Endothelial cell of umbilical vein (primary cell): Measurements from ENCODE around the gene SLC9A3. TPM values are rescaled to one million over a fixed set of nuclear protein-coding genes. Genes with fewer than 3 reads are reported as not detected.

Experiments used
- BruUV-seq: library from RNA; stranded (reverse); fragments of 400-500 nt; replicated peaks from 2 replicates; lab custom pipeline; 2021; lab: Mats Ljungman, UMichigan
- CTCF ChIA-PET: fragments of 300-600, 350-600 bp; sonication (Branson Sonifier 250); formaldehyde crosslinking; loops from one replicate; lab custom pipeline; 2021; ENCODE audit warnings: antibody characterized with exemption, inconsistent platforms; lab: Charles Lee
- POLR2A ChIA-PET: fragments of 300-600, 350-600 bp; sonication (Branson Sonifier 250); formaldehyde crosslinking; loops from one replicate; lab custom pipeline; 2021; ENCODE audit warnings: antibody characterized with exemption, inconsistent platforms; lab: Charles Lee
- DNase-seq: peaks from one replicate; pipeline ENCODE4 v3.0.0-alpha.2; 2011; ENCODE audit warnings: low read depth, low spot score
- FAIRE-seq: peaks from 2 replicates; lab custom pipeline; 2011; peaks lifted over from hg19 to GRCh38; lab: Jason Lieb, UNC
- H2AFZ ChIP-seq: 2 replicates; pipeline ENCODE4 v1.6.0; 2012; ENCODE audit warnings: low read depth, low read length, control low read depth, inconsistent platforms
- H3K27ac ChIP-seq: 2 replicates; pipeline ENCODE4 v1.5.1; 2011; ENCODE audit warnings: low read depth, mild to moderate bottlenecking, control low read depth, low read length, moderate library complexity; ENCODE audit not compliant: insufficient read depth
- H3K27me3 ChIP-seq, 2 experiments: 2 replicates each; pipeline versions ENCODE4 v1.6.0 to v1.6.1; 2011; ENCODE audit warnings: low read length in 2 of 2, mixed read lengths in 1 of 2; ENCODE audit not compliant: control insufficient read depth in 2 of 2, insufficient read depth in 2 of 2
- H3K36me3 ChIP-seq, 2 experiments: 2 replicates in 1 of 2; 3 replicates in 1 of 2; pipeline ENCODE4 v1.5.1; 2011; ENCODE audit warnings: low read length in 2 of 2, mild to moderate bottlenecking in 1 of 2, moderate library complexity in 1 of 2; ENCODE audit not compliant: control insufficient read depth in 2 of 2, insufficient read depth in 2 of 2; ENCODE audit errors: extremely low read depth in 1 of 2
- H3K4me1 ChIP-seq: 3 replicates; pipeline ENCODE4 v1.5.1; 2011; ENCODE audit warnings: mild to moderate bottlenecking, low read length; ENCODE audit not compliant: control insufficient read depth, insufficient read depth; ENCODE audit errors: extremely low read depth
- H3K4me2 ChIP-seq: 2 replicates; pipeline ENCODE4 v1.6.1; 2011; ENCODE audit warnings: low read length, control low read depth, mixed read lengths; ENCODE audit not compliant: insufficient read depth
- H3K4me3 ChIP-seq, 3 experiments: fragments of 200-600 bp in 1 of 3; sonication (generic), shearing (Covaris generic) in 1 of 3; replicated peaks in 1 of 3; 2 replicates each; pipeline ENCODE4 v1.5.1; 2011 to 2016; ENCODE audit warnings: control low read depth in 3 of 3, low read length in 3 of 3, mild to moderate bottlenecking in 2 of 3, inconsistent platforms in 1 of 3, low read depth in 1 of 3, moderate library complexity in 1 of 3; ENCODE audit not compliant: insufficient read depth in 1 of 3
- H3K79me2 ChIP-seq: 2 replicates; pipeline ENCODE4 v1.6.0; 2012; ENCODE audit warnings: low read length, inconsistent platforms; ENCODE audit not compliant: control insufficient read depth, insufficient read depth
- H3K9ac ChIP-seq: replicated peaks from 2 replicates; pipeline ENCODE3; 2011; ENCODE audit warnings: low read length, control low read depth; ENCODE audit not compliant: insufficient read depth; ENCODE audit errors: extremely low read depth
- H3K9me1 ChIP-seq: replicated peaks from 3 replicates; pipeline ENCODE4 v1.6.0; 2011; ENCODE audit warnings: mild to moderate bottlenecking, low read length; ENCODE audit not compliant: control insufficient read depth, insufficient read depth; ENCODE audit errors: extremely low read depth
- H3K9me3 ChIP-seq: replicated peaks from 2 replicates; pipeline ENCODE4 v1.5.1; 2012; ENCODE audit warnings: low read length, inconsistent platforms; ENCODE audit not compliant: control insufficient read depth, insufficient read depth
- H4K20me1 ChIP-seq: replicated peaks from 2 replicates; pipeline ENCODE3; 2011; ENCODE audit warnings: mild to moderate bottlenecking, low read length; ENCODE audit not compliant: control insufficient read depth, insufficient read depth; ENCODE audit errors: extremely low read depth
- CTCF ChIP-seq, 2 donors: IDR thresholded peaks; 1 replicate in 1 of 2; 2 replicates in 1 of 2; pipeline ENCODE4 v1.5.1; 2011; ENCODE audit warnings: low read length in 2 of 2, mild to moderate bottlenecking in 2 of 2, moderate library complexity in 2 of 2, control low read depth in 1 of 2, inconsistent platforms in 1 of 2, low read depth in 1 of 2; ENCODE audit not compliant: insufficient read depth in 1 of 2; ENCODE audit errors: extremely low read depth in 1 of 2
- EZH2 ChIP-seq: IDR thresholded peaks from 2 replicates; pipeline ENCODE4 v1.6.1; 2012; ENCODE audit warnings: borderline replicate concordance, low read depth, mild to moderate bottlenecking, moderate library complexity, low read length, inconsistent platforms; ENCODE audit not compliant: severe bottlenecking
- FOS ChIP-seq: IDR thresholded peaks from 2 replicates; pipeline ENCODE4 v1.6.1; 2011; ENCODE audit warnings: mild to moderate bottlenecking, low read length, moderate library complexity, borderline replicate concordance; ENCODE audit not compliant: insufficient read depth
- GATA2 ChIP-seq: IDR thresholded peaks from 2 replicates; pipeline ENCODE4 v1.7.0; 2011; ENCODE audit warnings: low read depth, mild to moderate bottlenecking, moderate library complexity, mixed read lengths, low read length; ENCODE audit not compliant: insufficient read length, insufficient read depth
- JUN ChIP-seq: IDR thresholded peaks from 2 replicates; pipeline ENCODE4 v1.6.1; 2011; ENCODE audit warnings: borderline replicate concordance, low read depth; ENCODE audit not compliant: insufficient read length, insufficient read depth
- POLR2AphosphoS5 ChIP-seq: IDR thresholded peaks from 2 replicates; pipeline ENCODE4 v1.6.1; 2012; ENCODE audit warnings: low read depth, mild to moderate bottlenecking, control low read depth, low read length, moderate library complexity; ENCODE audit not compliant: insufficient read depth
- dilution Hi-C: fragments of 300-500 bp; cut with MboI; formaldehyde crosslinking; loops from one replicate; pipeline ENCODE4 v1.15.0; 2019; ENCODE audit warnings: low sequenced_read_pairs; ENCODE audit not compliant: extremely low pct_ligation_motif_present
- intact Hi-C: fragments of 100-400 bp; cut with micrococcal nuclease; formaldehyde crosslinking; loops from one replicate; pipeline ENCODE4 v1.10.0; 2022
- polyA plus RNA-seq, 4 experiments: library from polyadenylated mRNA; depleted of rRNA in 3 of 4; stranded (reverse) in 3 of 4; unstranded in 1 of 4; fragments of >200 nt; gene quantifications; 2 replicates each; pipeline versions ENCODE4 v1.2.1 to v1.2.3, GENCODE V29; 2011 to 2012; ENCODE audit warnings: missing spikeins in 1 of 4
- total RNA-seq: library from RNA; stranded (reverse); gene quantifications from 2 replicates; pipeline ENCODE4 v1.2.3, GENCODE V29; 2021

Gene SLC9A3
- total and polyA plus RNA-seq, 2 donors (not counting 3 experiments of a cell fraction or from before 2014, with no cell fraction given), result 0.79 to 0.82 TPM

- H3K79me2 ChIP-seq, result no peaks in the 10 kb centered on the region
- no peaks in the 10 kb centered on the region for H3K9me1 ChIP-seq
- no peaks in the 10 kb centered on the region for H4K20me1 ChIP-seq
- no peak overlapping the region for H3K27ac ChIP-seq
- no peak overlapping the region for H3K4me3 ChIP-seq
- H3K27me3 ChIP-seq, result no peaks in the 10 kb centered on the region
- H3K36me3 ChIP-seq, result no peaks in the 10 kb centered on the region
- DNase-seq (no peak), FAIRE-seq (no peak)
- no peaks in the 10 kb centered on the region for H3K4me1 ChIP-seq
- dilution Hi-C loops, result no loop called here
- H3K9me3 ChIP-seq, result no peaks in the 10 kb centered on the region
- no peak overlapping the region for H2AFZ ChIP-seq
- ChIA-PET CTCF (interaction anchor here (1.7 kb wide), 1 partner anchor 46 kb away, joined by 4 read pairs; no protein-coding TSS in a partner anchor), POLR2A (no interaction called here)
- H3K4me2 ChIP-seq, result no peak overlapping the region
- no peak for TF ChIP-seq CTCF (IDR thresholded peaks at IDR 0.05; ENCODE audit: extremely low read depth in 1 of 2, insufficient read depth in 1 of 2, low read depth in 1 of 2, low read length in 2 of 2)
- no peak for TF ChIP-seq FOS
- no peak for TF ChIP-seq GATA2
- no peak for TF ChIP-seq EZH2
- no peak for TF ChIP-seq JUN
- TF ChIP-seq POLR2AphosphoS5, result no peak
- no peak overlapping the region for H3K9ac ChIP-seq
- BruUV-seq, result no TSS peak
- intact Hi-C loops, result no loop called here
Measured at GRCh38 chr5:492314-492893, 31.8 kb downstream of the SLC9A3 start.
